Measurements from ENCODE around the gene TMEM245.

Gene TMEM245

DNA sequence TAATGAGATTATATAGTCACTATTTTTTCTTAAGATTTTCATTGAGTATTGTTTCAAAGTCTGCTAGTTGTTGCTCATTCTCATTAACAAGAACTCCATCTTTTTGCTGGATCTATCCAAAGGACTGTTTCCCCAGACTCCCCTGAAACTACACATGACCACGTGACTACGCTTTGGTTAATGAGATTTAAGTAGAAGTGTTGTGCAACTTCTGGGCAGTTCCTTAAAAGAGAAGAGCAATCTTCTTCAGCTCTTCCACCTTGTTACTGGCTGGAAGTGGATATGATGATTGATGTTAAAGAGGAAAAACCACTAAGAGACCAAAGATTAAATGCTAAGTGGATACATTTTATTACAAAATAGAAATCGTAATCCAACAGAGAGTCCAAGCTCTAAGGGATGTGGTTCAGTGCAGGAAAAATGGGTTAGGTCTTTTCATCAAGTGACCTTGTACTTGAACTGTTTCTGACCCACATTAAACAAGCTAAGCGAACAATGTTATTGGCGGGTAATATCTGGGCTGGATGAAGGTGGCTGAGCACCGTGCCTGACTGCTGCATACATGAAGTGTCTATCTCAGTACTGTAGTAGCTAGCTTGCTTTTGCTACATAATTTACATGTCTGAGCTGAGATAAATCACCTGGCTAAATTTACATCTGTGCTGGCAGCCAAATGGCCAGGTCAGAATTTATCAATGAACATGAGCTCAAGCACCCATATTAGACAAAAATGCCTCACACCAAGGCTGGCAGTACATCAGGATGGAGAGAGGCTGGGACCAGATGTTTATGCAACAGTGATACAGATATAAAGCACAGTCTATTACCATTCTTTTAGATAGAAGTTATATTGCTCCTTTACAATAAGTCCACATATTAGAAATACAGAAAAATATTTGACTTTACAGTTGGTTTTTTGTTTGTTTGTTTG is 98.9 kb downstream of the TMEM245 start:
- peak; percentile 51 for DNase-seq

- DNase-seq, result no peak
These were observed 99.6 kb downstream of the TMEM245 start for GRCh38 chr9:109020113-109020512.

- DNase-seq, result no peak
These were observed 100.3 kb downstream of the TMEM245 start for GRCh38 chr9:109019420-109019819.

- DNase-seq, result no peak
These were observed 102.3 kb downstream of the TMEM245 start for GRCh38 chr9:109017493-109017892.

DNA sequence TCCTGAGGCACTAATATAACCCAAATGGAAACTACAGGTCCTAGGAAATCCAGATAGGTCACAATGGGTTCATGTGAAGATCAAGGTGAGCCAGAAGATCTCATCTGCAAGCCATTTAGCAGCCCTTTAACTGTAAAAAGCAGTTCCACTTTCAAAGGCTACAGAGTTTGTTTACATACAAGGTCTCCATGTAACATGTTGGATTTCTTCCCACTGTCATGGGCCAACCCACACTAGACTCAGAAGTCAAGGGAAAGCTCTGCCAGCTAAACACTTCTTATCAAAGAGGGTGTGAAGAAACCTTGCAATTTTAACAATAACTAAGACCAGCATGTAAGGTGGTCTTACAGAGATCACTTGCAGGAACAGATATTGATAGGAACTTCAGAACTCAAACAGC is 102.7 kb downstream of the TMEM245 start:
- DNase-seq, result no peak

GRCh38 chr9:109016132-109016531 is 103.6 kb downstream of the TMEM245 start:
- DNase-seq, result no peak

- DNase-seq, result no peak
These were observed 105.0 kb downstream of the TMEM245 start for GRCh38 chr9:109014608-109015280.

- DNase-seq, result peak; percentile 22
These were observed 105.8 kb downstream of the TMEM245 start for GRCh38 chr9:109013679-109014607.

DNA sequence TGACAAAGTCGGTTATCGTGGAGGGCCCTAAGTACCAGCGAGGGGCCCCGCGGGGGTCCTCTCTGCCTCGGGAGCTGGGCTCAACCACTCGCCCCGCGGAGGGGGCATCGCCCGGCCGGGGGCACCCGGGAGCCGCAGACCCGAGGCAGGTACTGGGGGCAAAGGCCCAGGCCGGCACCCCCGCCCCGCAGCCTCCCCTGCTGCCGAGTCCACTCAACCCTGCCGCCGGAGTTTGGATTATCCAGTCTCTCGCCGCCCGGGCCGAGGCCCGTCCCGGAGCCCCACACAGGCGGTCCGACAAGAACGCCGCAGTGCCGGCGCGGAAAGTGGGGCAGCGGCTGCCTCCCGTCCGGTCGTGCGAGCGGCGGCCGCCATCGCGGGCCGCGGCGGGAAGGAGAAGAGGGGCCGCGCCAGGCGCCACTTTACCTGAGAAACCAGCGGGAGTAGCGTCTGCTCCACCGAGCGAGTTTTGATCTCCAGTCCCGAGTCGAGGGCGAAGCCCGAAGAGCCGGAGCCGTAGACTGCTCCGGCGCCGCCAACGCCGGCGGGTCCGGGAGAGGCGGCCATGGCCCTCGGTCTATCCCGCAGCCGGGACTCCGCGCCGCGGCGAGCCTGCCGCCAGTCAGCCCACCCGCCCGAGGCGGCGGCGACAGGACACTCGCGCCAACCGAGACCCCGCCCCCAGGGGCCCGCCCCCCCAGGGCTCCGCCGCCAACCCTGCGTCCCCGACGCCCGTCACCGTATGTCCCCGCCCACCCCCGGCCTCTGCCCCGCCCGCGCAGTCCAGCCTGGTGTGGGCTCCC is 106.7 kb downstream of the TMEM245 start, which contains the start of gene CTNNAL1:
CTNNAL1 (minus strand) TSS at position 624 of the 803 bp plus-strand sequence; CDS start at position 567, 57 bp downstream.
- DNase-seq, result peak; percentile 95

DNA sequence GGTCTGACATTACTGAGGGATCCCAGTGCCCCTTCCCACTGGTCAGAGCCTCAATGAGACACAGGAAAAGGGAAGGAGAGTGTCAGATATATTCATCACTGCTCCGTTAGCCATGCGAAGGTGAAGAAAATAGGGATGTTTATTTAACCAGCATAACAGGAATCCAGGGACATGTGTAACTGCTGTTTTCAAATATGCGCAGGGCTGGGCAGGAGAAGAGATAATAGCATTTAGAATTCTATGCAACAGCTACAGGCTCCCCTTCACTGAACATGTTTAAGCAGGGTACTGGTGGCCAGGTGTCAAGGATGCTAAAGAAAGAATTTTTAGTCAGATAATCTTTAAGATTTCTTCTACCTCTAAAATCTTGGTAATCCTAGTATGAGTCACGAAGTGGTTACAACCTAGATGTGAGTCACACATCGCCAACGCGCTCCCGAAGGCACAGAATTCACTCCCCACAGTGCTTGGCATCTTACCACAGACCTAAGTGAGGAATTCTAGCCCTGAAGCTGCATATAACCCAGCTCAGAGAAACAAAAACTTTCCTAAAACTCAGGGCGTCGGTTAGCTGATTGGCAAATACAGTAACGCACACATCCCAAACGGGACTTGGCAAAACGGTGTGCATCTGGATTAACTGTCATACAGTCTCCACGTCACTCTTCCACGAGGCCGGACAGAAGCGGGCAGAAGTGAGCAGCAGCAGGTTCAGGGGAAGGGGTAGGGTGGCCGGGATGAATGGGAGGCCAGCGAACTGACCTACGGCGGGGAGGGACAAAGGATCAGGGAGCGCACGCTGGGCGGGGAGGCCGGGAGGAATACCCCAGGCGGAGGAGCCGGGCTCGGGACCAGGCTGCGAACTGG is 107.5 kb downstream of the TMEM245 start:
- DNase-seq, result peak; percentile 57

DNA sequence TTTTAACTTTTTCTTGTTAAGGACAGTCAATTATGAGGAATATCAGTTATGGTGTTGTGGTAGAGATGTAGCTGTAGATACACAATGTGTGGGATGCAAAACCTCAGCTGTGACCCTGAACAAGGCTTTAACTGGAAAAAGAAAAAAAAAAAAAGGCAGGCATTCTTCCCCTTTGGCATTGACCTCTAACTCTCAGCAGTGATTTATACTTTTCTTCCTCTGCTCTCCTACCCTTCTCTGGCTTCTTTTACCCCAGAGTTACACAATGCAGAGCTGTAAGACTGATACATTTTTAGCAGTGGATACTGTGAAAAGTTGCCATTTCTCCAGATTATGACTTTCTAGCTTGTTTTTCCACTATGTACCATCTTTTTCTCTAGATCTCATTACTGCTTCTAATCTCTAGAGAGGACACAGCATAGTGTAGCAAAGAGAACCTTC is 108.5 kb downstream of the TMEM245 start:
- DNase-seq, result no peak

DNA sequence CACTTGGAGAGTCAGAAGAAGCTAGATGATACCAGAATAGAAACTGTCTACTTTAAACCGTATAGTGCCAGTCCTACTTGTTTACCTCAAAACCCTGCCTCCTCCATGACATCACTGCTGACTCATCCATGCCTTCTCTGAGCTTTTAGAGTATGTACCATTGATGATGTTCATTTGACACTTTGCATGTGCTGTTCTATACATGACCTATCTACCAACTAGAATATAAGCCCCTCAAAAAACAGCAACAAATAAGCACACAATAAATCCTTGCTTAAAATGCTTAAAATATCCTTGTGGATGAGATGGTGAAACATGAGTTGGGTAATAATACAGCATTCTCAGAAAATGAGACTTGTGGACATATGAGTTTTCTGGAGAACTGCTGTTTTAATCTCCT is 109.0 kb downstream of the TMEM245 start:
- DNase-seq, result peak; percentile 64

DNA sequence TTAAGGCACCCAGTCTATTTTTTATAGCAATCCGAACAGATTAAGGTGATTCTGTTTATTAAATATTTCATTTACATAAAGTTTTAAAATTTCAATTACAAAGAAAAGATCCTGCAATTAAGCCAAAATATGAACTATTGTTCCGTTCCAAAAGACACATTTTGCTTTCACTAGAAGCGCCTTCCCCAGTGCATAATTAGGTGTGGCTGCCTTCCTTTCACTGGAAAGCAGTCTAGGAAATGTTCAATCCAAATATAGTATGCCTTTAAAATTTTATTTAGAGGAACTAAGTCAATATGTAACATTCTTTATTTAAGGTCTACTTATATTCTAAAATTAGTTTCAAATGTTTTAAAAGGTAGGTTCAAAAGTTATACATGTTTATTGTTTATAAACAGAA is 114.1 kb downstream of the TMEM245 start:
- DNase-seq, result no peak

DNA sequence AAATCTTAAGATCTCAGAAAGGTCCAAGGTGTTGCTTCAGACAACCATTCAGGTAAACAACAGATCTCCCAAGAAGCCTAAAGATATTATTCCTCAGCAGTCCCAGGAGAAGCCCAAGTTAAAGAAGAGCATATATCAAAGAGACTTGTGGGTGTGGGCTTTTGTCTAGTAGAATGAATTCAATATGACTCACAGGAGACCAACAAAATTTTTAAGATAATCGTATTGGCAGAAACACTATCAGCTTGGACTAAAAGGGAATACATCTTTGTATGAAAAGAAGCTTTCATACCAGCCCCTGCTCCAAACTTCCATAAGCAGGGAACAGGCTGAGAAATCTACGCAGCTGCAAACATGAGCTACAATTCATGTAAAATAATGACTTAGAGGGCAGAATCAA is 116.6 kb downstream of the TMEM245 start:
- DNase-seq, result no peak

DNA sequence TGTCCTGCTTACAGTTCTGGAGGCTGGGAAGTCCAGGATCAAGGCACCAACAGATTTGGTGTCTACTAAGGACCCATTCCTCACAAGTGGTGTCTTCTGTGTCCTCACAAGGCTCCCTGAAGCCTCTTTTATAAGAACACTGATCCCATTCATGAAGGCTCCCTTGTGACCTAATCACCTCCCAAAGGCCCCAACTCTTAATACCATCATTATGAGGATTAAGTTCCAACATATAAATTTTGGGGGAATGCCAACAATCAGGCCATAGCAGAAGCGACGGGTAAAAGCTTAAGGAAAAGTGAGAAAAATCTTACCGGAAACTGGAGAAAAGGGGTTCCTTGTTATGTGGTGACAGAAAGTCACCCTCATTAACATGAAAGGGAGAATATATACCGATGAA is 117.6 kb downstream of the TMEM245 start:
- no peak for DNase-seq

- peak; percentile 47 for DNase-seq
These were observed 118.5 kb downstream of the TMEM245 start for GRCh38 chr9:109001275-109001676.

- no peak for DNase-seq
These were observed 122.6 kb downstream of the TMEM245 start for GRCh38 chr9:108997112-108997511.

DNA sequence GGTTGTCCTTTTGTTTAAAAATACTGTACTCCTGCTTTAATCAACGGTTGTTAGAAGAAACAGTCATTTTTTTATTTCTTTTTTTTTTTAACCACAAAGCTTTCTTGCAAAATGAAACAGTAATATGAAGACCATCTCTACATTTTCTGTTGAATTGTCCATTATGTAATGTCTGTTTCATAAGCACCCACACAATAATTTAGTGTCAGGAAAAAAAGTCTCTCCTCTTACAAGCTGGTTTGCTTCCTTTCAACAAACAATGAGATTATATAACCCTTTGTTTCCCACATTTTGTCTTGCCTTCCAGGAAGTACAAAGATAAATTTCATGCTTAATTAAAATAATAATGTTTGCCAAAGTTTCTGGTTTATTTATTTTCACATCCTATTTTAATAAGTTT is 123.1 kb downstream of the TMEM245 start:
- DNase-seq, result peak; percentile 48

- DNase-seq, result peak; percentile 73
These were observed 125.1 kb downstream of the TMEM245 start for GRCh38 chr9:108994695-108995094.

DNA sequence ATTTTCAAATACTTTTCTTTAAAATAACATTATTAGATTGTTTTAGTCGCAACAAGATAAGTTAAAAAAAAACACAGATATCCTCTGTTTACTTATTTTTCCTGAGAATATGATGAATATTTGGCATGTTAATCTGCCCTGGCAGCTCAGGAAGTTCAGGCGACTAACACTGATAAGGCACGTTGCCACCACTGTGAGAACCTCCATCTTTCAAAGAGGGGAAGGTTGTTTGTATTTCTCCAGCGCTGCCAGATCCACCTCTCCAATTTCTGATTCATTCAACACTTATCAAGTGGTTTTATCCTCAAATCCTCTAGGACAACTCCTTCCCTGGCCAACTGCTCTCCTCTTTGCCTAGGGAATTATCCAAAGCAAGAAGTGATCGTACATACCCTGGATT is 128.3 kb downstream of the TMEM245 start:
- peak; percentile 29 for DNase-seq

- no peak for DNase-seq
These were observed 135.9 kb downstream of the TMEM245 start for GRCh38 chr9:108983885-108984284.
